Measurements from ENCODE around the gene PNMA3.
"Not testable (repeated sequence)": the region's sequence is repeated elsewhere in the genome, so short reads cannot be mapped to it uniquely, and the experiment has no call there.

The PNMA3 gene
- 2.3 to 13.3 (median 13.2) reads per million in 3 donors for total RNA-seq

GRCh38 chrX:153055871-153056749 is at the start of gene PNMA3:
Gene PNMA3 (plus strand): TSS chrX:153056470. CDS start chrX:153057056, 586 bp downstream.
- no peaks in the 10 kb centered on the region for H3K36me3 ChIP-seq (ENCODE audit: control insufficient read depth, insufficient read depth, low read length)
- no peaks in the 10 kb centered on the region for H3K9me3 ChIP-seq (ENCODE audit: control insufficient read depth, low read length)
- no peaks in the 10 kb centered on the region for H3K27me3 ChIP-seq (replicated peaks; ENCODE audit: control insufficient read depth, insufficient read depth, low read length, poor library complexity, severe bottlenecking)
- no peak within 1 kb of the TSS for H3K27ac ChIP-seq (ENCODE audit: insufficient read depth, low read length, poor library complexity, severe bottlenecking)
- no peak within 1 kb of the TSS for H3K4me3 ChIP-seq (ENCODE audit: insufficient read depth, low read depth, low read length, poor library complexity, severe bottlenecking)
- DNase-seq = no peak
- H3K4me1 ChIP-seq (ENCODE audit: control insufficient read depth, insufficient read depth, low read length, poor library complexity, severe bottlenecking) = no peaks in the 10 kb centered on the region

GRCh38 chrX:153017174-153017573 is 39.1 kb upstream of the PNMA3 start:
- not testable (repeated sequence) for H3K27ac ChIP-seq (ENCODE audit: insufficient read depth, low read length, poor library complexity, severe bottlenecking); H3K4me1 ChIP-seq (ENCODE audit: control insufficient read depth, insufficient read depth, low read length, poor library complexity, severe bottlenecking); H3K9me3 ChIP-seq (ENCODE audit: control insufficient read depth, low read length); H3K36me3 ChIP-seq (ENCODE audit: control insufficient read depth, insufficient read depth, low read length); DNase-seq; H3K27me3 ChIP-seq (replicated peaks; ENCODE audit: control insufficient read depth, insufficient read depth, low read length, poor library complexity, severe bottlenecking); H3K4me3 ChIP-seq (ENCODE audit: insufficient read depth, low read depth, low read length, poor library complexity, severe bottlenecking)

- H3K4me3 ChIP-seq (ENCODE audit: insufficient read depth, low read depth, low read length, poor library complexity, severe bottlenecking) = no peak overlapping the region
- H3K4me1 ChIP-seq (ENCODE audit: control insufficient read depth, insufficient read depth, low read length, poor library complexity, severe bottlenecking) = peaks cover 5% of the 10 kb centered on the region
These were observed 37.1 kb upstream of the PNMA3 start for GRCh38 chrX:153019166-153019565.

GRCh38 chrX:153026501-153026900 is 29.8 kb upstream of the PNMA3 start:
- H3K27ac ChIP-seq (ENCODE audit: insufficient read depth, low read length, poor library complexity, severe bottlenecking); H3K9me3 ChIP-seq (ENCODE audit: control insufficient read depth, low read length); H3K27me3 ChIP-seq (replicated peaks; ENCODE audit: control insufficient read depth, insufficient read depth, low read length, poor library complexity, severe bottlenecking); H3K4me1 ChIP-seq (ENCODE audit: control insufficient read depth, insufficient read depth, low read length, poor library complexity, severe bottlenecking); DNase-seq; H3K4me3 ChIP-seq (ENCODE audit: insufficient read depth, low read depth, low read length, poor library complexity, severe bottlenecking); H3K36me3 ChIP-seq (ENCODE audit: control insufficient read depth, insufficient read depth, low read length): not testable (repeated sequence)

More at GRCh38 chrX:153019166-153019565, 37.1 kb upstream of the PNMA3 start:
- Histone ChIP-seq H3K27me3 (replicated peaks; ENCODE audit: control insufficient read depth, insufficient read depth, low read length, poor library complexity, severe bottlenecking) (no peaks in the 10 kb centered on the region), H3K9me3 (ENCODE audit: control insufficient read depth, low read length) (no peaks in the 10 kb centered on the region), H3K36me3 (ENCODE audit: control insufficient read depth, insufficient read depth, low read length) (no peaks in the 10 kb centered on the region), H3K27ac (ENCODE audit: insufficient read depth, low read length, poor library complexity, severe bottlenecking) (no peak overlapping the region)
- no peak for DNase-seq

- H3K9me3 ChIP-seq (ENCODE audit: control insufficient read depth, low read length) = not testable (repeated sequence)
These were observed 27.8 kb upstream of the PNMA3 start for GRCh38 chrX:153028487-153028886.

GRCh38 chrX:153029162-153029561 is 27.1 kb upstream of the PNMA3 start:
- DNase-seq = no peak
- no peaks in the 10 kb centered on the region for H3K36me3 ChIP-seq (ENCODE audit: control insufficient read depth, insufficient read depth, low read length)

More at GRCh38 chrX:153028487-153028886, 27.8 kb upstream of the PNMA3 start:
- not testable (repeated sequence) for H3K4me1 ChIP-seq (ENCODE audit: control insufficient read depth, insufficient read depth, low read length, poor library complexity, severe bottlenecking); H3K4me3 ChIP-seq (ENCODE audit: insufficient read depth, low read depth, low read length, poor library complexity, severe bottlenecking); H3K27me3 ChIP-seq (replicated peaks; ENCODE audit: control insufficient read depth, insufficient read depth, low read length, poor library complexity, severe bottlenecking); H3K27ac ChIP-seq (ENCODE audit: insufficient read depth, low read length, poor library complexity, severe bottlenecking); H3K36me3 ChIP-seq (ENCODE audit: control insufficient read depth, insufficient read depth, low read length)
- DNase-seq = peak in 2 of 3 donors; percentile 3 to 7

GRCh38 chrX:153029875-153030274 is 26.4 kb upstream of the PNMA3 start:
- H3K9me3 ChIP-seq (ENCODE audit: control insufficient read depth, low read length) = no peaks in the 10 kb centered on the region
- no peaks in the 10 kb centered on the region for H3K36me3 ChIP-seq (ENCODE audit: control insufficient read depth, insufficient read depth, low read length)
- H3K4me3 ChIP-seq (ENCODE audit: insufficient read depth, low read depth, low read length, poor library complexity, severe bottlenecking) = no peak overlapping the region
- no peaks in the 10 kb centered on the region for H3K27me3 ChIP-seq (replicated peaks; ENCODE audit: control insufficient read depth, insufficient read depth, low read length, poor library complexity, severe bottlenecking)
- no peaks in the 10 kb centered on the region for H3K4me1 ChIP-seq (ENCODE audit: control insufficient read depth, insufficient read depth, low read length, poor library complexity, severe bottlenecking)
- DNase-seq = no peak
- H3K27ac ChIP-seq (ENCODE audit: insufficient read depth, low read length, poor library complexity, severe bottlenecking) = no peak overlapping the region

More at GRCh38 chrX:153029162-153029561, 27.1 kb upstream of the PNMA3 start:
- Histone ChIP-seq H3K27me3 (replicated peaks; ENCODE audit: control insufficient read depth, insufficient read depth, low read length, poor library complexity, severe bottlenecking) (no peaks in the 10 kb centered on the region), H3K4me3 (ENCODE audit: insufficient read depth, low read depth, low read length, poor library complexity, severe bottlenecking) (no peak overlapping the region), H3K9me3 (ENCODE audit: control insufficient read depth, low read length) (no peaks in the 10 kb centered on the region), H3K4me1 (ENCODE audit: control insufficient read depth, insufficient read depth, low read length, poor library complexity, severe bottlenecking) (no peaks in the 10 kb centered on the region), H3K27ac (ENCODE audit: insufficient read depth, low read length, poor library complexity, severe bottlenecking) (no peak overlapping the region)

- Histone ChIP-seq H3K9me3 (ENCODE audit: control insufficient read depth, low read length) (no peaks in the 10 kb centered on the region), H3K27me3 (replicated peaks; ENCODE audit: control insufficient read depth, insufficient read depth, low read length, poor library complexity, severe bottlenecking) (no peaks in the 10 kb centered on the region), H3K4me3 (ENCODE audit: insufficient read depth, low read depth, low read length, poor library complexity, severe bottlenecking) (no peak overlapping the region), H3K36me3 (ENCODE audit: control insufficient read depth, insufficient read depth, low read length) (no peaks in the 10 kb centered on the region), H3K27ac (ENCODE audit: insufficient read depth, low read length, poor library complexity, severe bottlenecking) (no peak overlapping the region), H3K4me1 (ENCODE audit: control insufficient read depth, insufficient read depth, low read length, poor library complexity, severe bottlenecking) (no peaks in the 10 kb centered on the region)
- DNase-seq = no peak
These were observed 25.5 kb upstream of the PNMA3 start for GRCh38 chrX:153030801-153031200.

- H3K27ac ChIP-seq (ENCODE audit: insufficient read depth, low read length, poor library complexity, severe bottlenecking) = peak overlapping the region; percentile 60
- H3K36me3 ChIP-seq (ENCODE audit: control insufficient read depth, insufficient read depth, low read length) = no peaks in the 10 kb centered on the region
- H3K4me1 ChIP-seq (ENCODE audit: control insufficient read depth, insufficient read depth, low read length, poor library complexity, severe bottlenecking) = no peaks in the 10 kb centered on the region
- DNase-seq = peak; percentile 25 to 45 (median 31)
- H3K27me3 ChIP-seq (replicated peaks; ENCODE audit: control insufficient read depth, insufficient read depth, low read length, poor library complexity, severe bottlenecking) = no peaks in the 10 kb centered on the region
- H3K4me3 ChIP-seq (ENCODE audit: insufficient read depth, low read depth, low read length, poor library complexity, severe bottlenecking) = peak overlapping the region; percentile 44
- no peaks in the 10 kb centered on the region for H3K9me3 ChIP-seq (ENCODE audit: control insufficient read depth, low read length)
These were observed 23.7 kb upstream of the PNMA3 start for GRCh38 chrX:153032397-153033118.

- no peaks in the 10 kb centered on the region for H3K9me3 ChIP-seq (ENCODE audit: control insufficient read depth, low read length)
- no peak overlapping the region for H3K4me3 ChIP-seq (ENCODE audit: insufficient read depth, low read depth, low read length, poor library complexity, severe bottlenecking)
- no peaks in the 10 kb centered on the region for H3K4me1 ChIP-seq (ENCODE audit: control insufficient read depth, insufficient read depth, low read length, poor library complexity, severe bottlenecking)
- no peak overlapping the region for H3K27ac ChIP-seq (ENCODE audit: insufficient read depth, low read length, poor library complexity, severe bottlenecking)
- no peaks in the 10 kb centered on the region for H3K36me3 ChIP-seq (ENCODE audit: control insufficient read depth, insufficient read depth, low read length)
- H3K27me3 ChIP-seq (replicated peaks; ENCODE audit: control insufficient read depth, insufficient read depth, low read length, poor library complexity, severe bottlenecking) = no peaks in the 10 kb centered on the region
- DNase-seq = no peak
These were observed 7.2 kb upstream of the PNMA3 start for GRCh38 chrX:153049093-153049492.
